ENCODE measurements around the gene PPM1H.

PPM1H gene

GRCh38 chr12:62631471-62632410 lies 303.2 kb downstream of the PPM1H start:
- no peak overlapping the region for H3K27ac ChIP-seq
- H3K36me3 ChIP-seq = no peaks in the 10 kb centered on the region
- peak overlapping the region; percentile 65 for H3K4me3 ChIP-seq (ENCODE audit: low read depth, low read length)
- H3K27me3 ChIP-seq (ENCODE audit: insufficient read depth, low read depth, severe bottlenecking) = no peaks in the 10 kb centered on the region
- peak; percentile 55 for DNase-seq
- no peaks in the 10 kb centered on the region for H3K9me3 ChIP-seq (ENCODE audit: severe bottlenecking)
- TF ChIP-seq CTCF (IDR thresholded peaks at IDR 0.05; ENCODE audit: low read depth, low read length) = peak; percentile 54

GRCh38 chr12:62629971-62630739 lies 304.8 kb downstream of the PPM1H start:
- no peak for TF ChIP-seq CTCF (IDR thresholded peaks at IDR 0.05; ENCODE audit: low read depth, low read length)
- Histone ChIP-seq H3K4me3 (ENCODE audit: low read depth, low read length) (no peak overlapping the region), H3K36me3 (no peaks in the 10 kb centered on the region), H3K27ac (no peak overlapping the region), H3K9me3 (ENCODE audit: severe bottlenecking) (no peaks in the 10 kb centered on the region), H3K27me3 (ENCODE audit: insufficient read depth, low read depth, severe bottlenecking) (no peaks in the 10 kb centered on the region)
- DNase-seq = no peak

GRCh38 chr12:62629413-62629812 lies 305.5 kb downstream of the PPM1H start:
- no peaks in the 10 kb centered on the region for H3K36me3 ChIP-seq
- no peaks in the 10 kb centered on the region for H3K27me3 ChIP-seq (ENCODE audit: insufficient read depth, low read depth, severe bottlenecking)
- DNase-seq = no peak
- H3K4me3 ChIP-seq (ENCODE audit: low read depth, low read length) = no peak overlapping the region
- TF ChIP-seq CTCF (IDR thresholded peaks at IDR 0.05; ENCODE audit: low read depth, low read length) = no peak
- H3K9me3 ChIP-seq (ENCODE audit: severe bottlenecking) = no peaks in the 10 kb centered on the region
- H3K27ac ChIP-seq = no peak overlapping the region

DNA sequence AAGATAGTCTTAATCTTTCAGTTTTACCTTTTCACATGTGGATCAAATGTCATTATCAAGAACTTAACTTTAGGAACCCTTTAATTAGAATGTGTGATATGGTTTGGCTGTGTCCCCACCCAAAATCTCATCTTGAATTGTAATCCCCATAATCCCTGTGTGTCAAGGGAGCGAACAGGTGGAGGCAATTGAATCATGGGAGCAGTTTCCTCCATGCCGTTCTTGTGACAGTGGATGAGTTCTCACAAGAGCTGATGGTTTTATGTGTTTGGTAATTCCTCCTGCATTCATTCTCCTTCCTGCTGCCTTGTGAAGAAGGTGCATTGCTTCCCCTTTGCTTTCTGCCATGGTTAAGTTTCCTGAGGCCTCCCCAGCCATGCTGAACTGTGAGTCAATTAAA lies 307.8 kb downstream of the PPM1H start:
- H3K9me3 ChIP-seq (ENCODE audit: severe bottlenecking) = no peaks in the 10 kb centered on the region
- H3K4me3 ChIP-seq (ENCODE audit: low read depth, low read length) = no peak overlapping the region
- no peaks in the 10 kb centered on the region for H3K27me3 ChIP-seq (ENCODE audit: insufficient read depth, low read depth, severe bottlenecking)
- peak; percentile 10 for DNase-seq
- TF ChIP-seq CTCF (IDR thresholded peaks at IDR 0.05; ENCODE audit: low read depth, low read length) = no peak
- H3K27ac ChIP-seq = no peak overlapping the region
- H3K36me3 ChIP-seq = no peaks in the 10 kb centered on the region

GRCh38 chr12:62625228-62625627 lies 309.7 kb downstream of the PPM1H start:
- H3K4me3 ChIP-seq (ENCODE audit: low read depth, low read length) = no peak overlapping the region
- DNase-seq = no peak
- no peaks in the 10 kb centered on the region for H3K9me3 ChIP-seq (ENCODE audit: severe bottlenecking)
- no peaks in the 10 kb centered on the region for H3K27me3 ChIP-seq (ENCODE audit: insufficient read depth, low read depth, severe bottlenecking)
- H3K36me3 ChIP-seq = no peaks in the 10 kb centered on the region
- peak overlapping the region; percentile 39 for H3K27ac ChIP-seq
- TF ChIP-seq CTCF (IDR thresholded peaks at IDR 0.05; ENCODE audit: low read depth, low read length) = no peak

Data from WERI-Rb-1 (cell line).